ENCODE measurements around the gene DCANP1.
A peak's percentile ranks its signal among the peaks of the same experiment; 100 is the strongest.

DNA sequence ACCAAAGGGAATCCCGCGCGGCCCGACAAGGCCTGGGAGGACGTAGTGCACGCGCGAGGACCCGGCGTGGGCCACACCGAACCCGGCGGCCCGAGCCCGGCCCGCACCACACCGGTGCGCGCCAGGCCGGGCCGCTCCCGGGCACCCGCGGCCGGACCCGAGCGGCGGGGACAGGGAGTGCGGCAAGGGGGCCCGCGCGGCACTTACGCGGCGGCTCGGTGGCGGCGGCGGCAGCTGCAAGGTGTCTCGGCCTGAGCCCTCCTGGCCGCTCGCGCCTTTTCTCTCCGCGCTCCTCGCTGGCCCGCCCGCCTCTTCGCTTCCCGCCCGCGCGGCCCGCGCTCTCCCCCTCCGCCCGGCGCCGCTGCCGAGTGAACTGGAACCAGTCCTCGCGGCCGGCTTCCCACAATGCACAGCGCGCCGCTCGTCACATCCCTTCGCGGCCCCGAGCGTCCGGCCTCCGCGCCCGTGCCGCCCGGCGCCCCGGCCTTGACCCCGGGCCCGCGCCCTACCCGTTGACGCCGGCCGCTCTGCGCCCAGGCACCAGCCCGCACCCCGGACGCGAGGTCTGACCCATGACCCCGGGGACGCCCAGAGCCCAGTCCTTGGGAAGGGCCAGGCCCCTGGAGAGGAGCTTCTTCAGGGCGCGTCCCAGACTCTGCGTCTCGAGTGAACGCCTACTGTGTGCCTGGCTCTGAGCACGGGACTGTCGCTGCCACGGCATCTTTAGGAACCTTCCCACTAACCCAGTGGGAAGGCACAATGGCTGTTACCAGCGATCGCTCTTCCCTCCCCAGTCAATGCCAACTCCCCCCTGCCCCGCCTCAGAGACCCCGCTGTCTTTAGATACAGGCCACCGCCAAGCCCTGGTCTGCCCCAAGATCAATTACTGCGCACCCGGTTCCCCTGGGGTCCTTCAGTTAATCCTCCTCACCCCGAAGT, 48.0 kb downstream of the DCANP1 start, which contains the start of gene MACROH2A1:
- peak; percentile 23 for TF ChIP-seq POLR2A (IDR thresholded peaks at IDR 0.05)
- TF ChIP-seq, protein P1, sequence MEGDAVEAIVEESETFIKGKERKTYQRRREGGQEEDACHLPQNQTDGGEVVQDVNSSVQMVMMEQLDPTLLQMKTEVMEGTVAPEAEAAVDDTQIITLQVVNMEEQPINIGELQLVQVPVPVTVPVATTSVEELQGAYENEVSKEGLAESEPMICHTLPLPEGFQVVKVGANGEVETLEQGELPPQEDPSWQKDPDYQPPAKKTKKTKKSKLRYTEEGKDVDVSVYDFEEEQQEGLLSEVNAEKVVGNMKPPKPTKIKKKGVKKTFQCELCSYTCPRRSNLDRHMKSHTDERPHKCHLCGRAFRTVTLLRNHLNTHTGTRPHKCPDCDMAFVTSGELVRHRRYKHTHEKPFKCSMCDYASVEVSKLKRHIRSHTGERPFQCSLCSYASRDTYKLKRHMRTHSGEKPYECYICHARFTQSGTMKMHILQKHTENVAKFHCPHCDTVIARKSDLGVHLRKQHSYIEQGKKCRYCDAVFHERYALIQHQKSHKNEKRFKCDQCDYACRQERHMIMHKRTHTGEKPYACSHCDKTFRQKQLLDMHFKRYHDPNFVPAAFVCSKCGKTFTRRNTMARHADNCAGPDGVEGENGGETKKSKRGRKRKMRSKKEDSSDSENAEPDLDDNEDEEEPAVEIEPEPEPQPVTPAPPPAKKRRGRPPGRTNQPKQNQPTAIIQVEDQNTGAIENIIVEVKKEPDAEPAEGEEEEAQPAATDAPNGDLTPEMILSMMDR (IDR thresholded peaks at IDR 0.05): peak in 2 of 3 experiments; percentile 1 to 2

All from testis (tissue), 2 donors.